Brain microvascular endothelial cell (primary cell): Measurements from ENCODE around the gene RNFT2.
A peak's percentile ranks its signal among the peaks of the same experiment; 100 is the strongest.
"Not testable (repeated sequence)": the region's sequence is repeated elsewhere in the genome, so short reads cannot be mapped to it uniquely, and the experiment has no call there.

Source experiments
- DNase-seq: peaks from one replicate; pipeline ENCODE4 v3.0.0-alpha.2; 2020
- H3K27ac ChIP-seq: fragments of 250-450 bp; sonication (Bioruptor Pico); 2 replicates; pipeline ENCODE4 v1.5.1; 2020; ENCODE audit warnings: mild to moderate bottlenecking, moderate library complexity
- H3K27me3 ChIP-seq: fragments of 250-450 bp; sonication (Bioruptor Pico); replicated peaks from 2 replicates; pipeline ENCODE4 v1.5.1; 2020; ENCODE audit warnings: mild to moderate bottlenecking
- H3K36me3 ChIP-seq: fragments of 250-450 bp; sonication (Bioruptor Pico); replicated peaks from 2 replicates; pipeline ENCODE4 v1.5.1; 2020; ENCODE audit warnings: mild to moderate bottlenecking
- H3K4me3 ChIP-seq: 2 replicates; pipeline ENCODE4 v1.5.1; 2011; ENCODE audit warnings: low read depth, mild to moderate bottlenecking, control low read depth, low read length, moderate library complexity
- in situ Hi-C: cut with HindIII; loops from 2 replicates; pipeline ENCODE4 v1.10.0; 2017; ENCODE audit warnings: low sequenced_read_pairs, low pct_ligation_motif_present
- TF ChIP-seq, protein P1 (sequence below): IDR thresholded peaks from 2 replicates; pipeline ENCODE4 v1.5.1; 2011; ENCODE audit warnings: low read depth, mild to moderate bottlenecking, moderate library complexity, low read length, control low read depth, inconsistent platforms; ENCODE audit errors: missing control alignments

RNFT2 gene

DNA sequence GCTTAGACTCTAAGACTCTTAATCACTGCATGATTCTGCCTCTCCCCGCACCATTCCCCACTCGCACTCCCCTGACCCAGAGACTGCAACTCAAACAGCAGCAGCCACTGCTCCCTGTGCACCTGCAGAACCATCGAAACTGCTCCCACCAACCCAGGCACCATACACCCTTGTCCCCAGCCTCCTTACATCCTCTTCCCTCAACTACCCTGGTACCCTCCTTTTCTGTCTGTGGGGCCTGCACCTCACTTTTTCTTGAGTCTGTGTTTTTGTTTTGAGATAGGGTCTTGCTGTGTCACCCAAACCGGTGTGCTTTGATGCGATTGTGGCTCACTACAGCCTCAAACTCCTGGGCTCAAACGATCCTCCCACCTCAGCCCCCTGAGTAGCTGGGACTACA, 69.4 kb downstream of the RNFT2 start:
- in situ Hi-C loops, result no loop called here
- TF ChIP-seq, protein P1, sequence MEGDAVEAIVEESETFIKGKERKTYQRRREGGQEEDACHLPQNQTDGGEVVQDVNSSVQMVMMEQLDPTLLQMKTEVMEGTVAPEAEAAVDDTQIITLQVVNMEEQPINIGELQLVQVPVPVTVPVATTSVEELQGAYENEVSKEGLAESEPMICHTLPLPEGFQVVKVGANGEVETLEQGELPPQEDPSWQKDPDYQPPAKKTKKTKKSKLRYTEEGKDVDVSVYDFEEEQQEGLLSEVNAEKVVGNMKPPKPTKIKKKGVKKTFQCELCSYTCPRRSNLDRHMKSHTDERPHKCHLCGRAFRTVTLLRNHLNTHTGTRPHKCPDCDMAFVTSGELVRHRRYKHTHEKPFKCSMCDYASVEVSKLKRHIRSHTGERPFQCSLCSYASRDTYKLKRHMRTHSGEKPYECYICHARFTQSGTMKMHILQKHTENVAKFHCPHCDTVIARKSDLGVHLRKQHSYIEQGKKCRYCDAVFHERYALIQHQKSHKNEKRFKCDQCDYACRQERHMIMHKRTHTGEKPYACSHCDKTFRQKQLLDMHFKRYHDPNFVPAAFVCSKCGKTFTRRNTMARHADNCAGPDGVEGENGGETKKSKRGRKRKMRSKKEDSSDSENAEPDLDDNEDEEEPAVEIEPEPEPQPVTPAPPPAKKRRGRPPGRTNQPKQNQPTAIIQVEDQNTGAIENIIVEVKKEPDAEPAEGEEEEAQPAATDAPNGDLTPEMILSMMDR, result no peak
- no peak overlapping the region for H3K27ac ChIP-seq
- no peaks in the 10 kb centered on the region for H3K27me3 ChIP-seq
- H3K4me3 ChIP-seq, result no peak overlapping the region
- no peaks in the 10 kb centered on the region for H3K36me3 ChIP-seq
- no peak for DNase-seq

DNA sequence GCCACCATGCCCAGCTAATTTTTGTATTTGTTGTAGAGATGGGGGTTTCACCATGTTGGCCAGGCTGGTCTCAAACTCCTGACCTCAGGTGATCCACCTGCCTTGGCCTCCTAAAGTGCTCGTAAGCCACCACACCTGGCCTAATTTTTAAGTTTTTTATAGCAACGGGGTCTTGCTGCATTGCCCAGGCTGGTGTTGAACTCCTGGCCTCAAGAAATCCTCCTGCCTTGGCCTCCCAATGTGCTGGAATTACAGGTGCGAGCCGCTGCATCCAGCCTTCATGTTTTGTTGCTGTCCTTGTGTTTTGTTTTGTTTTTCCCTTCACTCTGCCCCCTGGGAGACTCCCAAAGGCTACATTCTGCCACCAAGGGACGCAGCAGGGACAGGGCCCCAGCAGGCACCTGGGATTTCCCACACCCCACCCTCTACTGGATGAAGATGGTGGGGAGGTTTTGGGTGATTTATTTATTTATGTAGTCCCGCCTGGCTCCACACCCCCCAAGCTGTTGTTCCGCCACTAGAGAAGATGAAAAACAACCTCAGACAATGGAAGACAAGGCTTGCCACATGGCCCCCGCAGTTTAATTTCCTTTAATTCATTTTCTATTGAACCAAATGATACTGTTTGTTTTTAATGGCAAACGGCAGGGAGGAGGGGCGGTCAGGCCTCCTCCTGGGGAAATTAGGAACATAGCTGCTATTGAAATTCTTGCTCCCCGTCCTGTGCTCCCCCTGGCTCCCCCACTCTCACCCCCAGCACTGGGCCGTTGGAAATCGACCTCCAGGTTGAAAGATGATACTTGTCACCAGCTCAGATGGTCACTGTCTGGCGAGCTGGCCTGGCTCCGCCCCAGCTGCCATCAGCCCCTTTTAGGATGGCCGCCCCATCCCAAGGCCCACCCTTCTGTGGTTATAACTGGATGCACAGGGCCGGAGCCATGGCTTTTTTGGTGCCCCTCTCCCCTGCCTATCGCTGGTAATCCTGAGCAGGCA, 70.3 kb downstream of the RNFT2 start:
- in situ Hi-C loops, result no loop called here
- H3K36me3 ChIP-seq, result no peaks in the 10 kb centered on the region
- TF ChIP-seq, protein P1, result no peak
- H3K27me3 ChIP-seq, result no peaks in the 10 kb centered on the region
- H3K4me3 ChIP-seq, result no peak overlapping the region
- no peak overlapping the region for H3K27ac ChIP-seq
- no peak for DNase-seq

DNA sequence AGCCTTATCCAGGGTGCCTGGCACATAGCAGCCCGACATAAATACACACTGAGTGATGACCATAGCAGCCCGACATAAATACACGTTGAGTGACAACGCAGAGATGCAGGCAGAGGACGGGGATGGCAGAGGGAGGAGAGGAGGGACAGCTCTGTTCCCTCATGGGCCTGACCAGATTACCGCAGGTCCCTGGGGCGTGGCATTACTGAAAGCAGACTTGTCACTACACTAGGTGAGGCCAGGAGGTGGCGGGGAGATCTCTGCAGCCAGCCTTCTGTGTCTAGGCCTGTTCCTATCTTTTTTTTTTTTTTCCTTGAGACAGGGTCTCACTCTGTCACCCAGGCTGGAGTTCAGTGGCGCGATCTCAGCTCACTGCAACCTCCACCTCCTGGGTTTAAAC, 74.1 kb downstream of the RNFT2 start:
- Histone ChIP-seq H3K27me3 (no peaks in the 10 kb centered on the region), H3K36me3 (no peaks in the 10 kb centered on the region), H3K4me3 (no peak overlapping the region), H3K27ac (no peak overlapping the region)
- TF ChIP-seq, protein P1, result no peak
- in situ Hi-C loops, result no loop called here
- DNase-seq, result no peak

DNA sequence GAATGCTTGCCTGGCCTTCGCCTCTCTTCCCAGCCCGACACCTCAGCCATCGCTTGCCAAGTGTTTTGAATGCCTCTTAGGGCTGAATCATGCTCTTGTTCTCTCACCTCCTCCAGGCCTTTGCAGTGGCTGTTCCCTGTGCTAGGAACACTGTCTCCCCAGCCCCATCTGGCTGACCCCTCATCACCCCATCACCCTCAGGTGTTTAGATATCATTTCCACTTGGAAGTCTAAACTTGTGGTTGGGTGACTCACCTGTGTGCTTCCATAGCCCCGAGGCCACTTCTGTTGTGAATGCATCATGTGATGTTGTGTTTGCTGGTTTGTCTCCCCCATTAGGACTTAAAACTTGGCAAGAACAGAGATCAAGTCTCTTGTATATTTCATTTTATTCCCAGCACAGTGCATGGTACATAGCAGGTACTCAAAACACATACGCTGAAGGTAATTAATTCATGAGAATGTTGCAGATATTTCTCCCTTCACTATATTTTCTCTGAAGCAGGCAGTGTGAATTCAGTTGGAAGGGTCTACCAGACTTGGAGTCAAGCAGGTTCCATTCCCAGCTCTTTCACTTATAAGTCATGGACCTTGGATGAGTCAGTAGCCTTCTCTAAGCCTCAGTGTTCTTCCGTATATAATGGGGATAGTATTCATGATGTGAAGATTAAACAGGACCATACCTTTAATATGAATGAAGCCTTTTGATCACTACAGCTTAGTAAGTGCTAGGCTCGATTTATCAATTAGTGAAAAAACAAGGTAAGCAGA, 75.3 kb downstream of the RNFT2 start:
- in situ Hi-C loops, result no loop called here
- Histone ChIP-seq H3K4me3 (no peak overlapping the region), H3K27ac (no peak overlapping the region), H3K36me3 (no peaks in the 10 kb centered on the region), H3K27me3 (no peaks in the 10 kb centered on the region)
- DNase-seq, result no peak
- TF ChIP-seq, protein P1, result no peak

DNA sequence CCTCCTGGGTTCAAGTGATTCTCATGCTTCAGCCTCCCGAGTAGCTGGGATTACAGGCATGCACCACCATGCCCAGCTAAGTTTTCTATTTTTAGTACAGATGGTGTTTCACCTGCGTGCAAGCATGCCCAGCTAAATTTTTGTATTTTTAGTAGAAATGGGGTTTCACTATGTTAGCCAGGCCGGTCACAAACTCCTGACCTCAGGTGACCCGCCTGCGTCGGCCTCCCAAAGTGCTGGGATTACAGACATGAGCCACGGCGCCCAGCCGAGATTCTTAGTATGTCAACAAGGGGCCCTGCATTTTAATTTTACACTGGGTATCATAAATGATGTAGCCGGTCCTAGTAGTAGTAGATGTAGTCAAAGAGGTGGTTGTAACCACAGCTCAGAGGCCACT, 76.7 kb downstream of the RNFT2 start:
- DNase-seq, H3K27ac ChIP-seq, H3K4me3 ChIP-seq, in situ Hi-C loops, H3K27me3 ChIP-seq, H3K36me3 ChIP-seq: not testable (repeated sequence)

DNA sequence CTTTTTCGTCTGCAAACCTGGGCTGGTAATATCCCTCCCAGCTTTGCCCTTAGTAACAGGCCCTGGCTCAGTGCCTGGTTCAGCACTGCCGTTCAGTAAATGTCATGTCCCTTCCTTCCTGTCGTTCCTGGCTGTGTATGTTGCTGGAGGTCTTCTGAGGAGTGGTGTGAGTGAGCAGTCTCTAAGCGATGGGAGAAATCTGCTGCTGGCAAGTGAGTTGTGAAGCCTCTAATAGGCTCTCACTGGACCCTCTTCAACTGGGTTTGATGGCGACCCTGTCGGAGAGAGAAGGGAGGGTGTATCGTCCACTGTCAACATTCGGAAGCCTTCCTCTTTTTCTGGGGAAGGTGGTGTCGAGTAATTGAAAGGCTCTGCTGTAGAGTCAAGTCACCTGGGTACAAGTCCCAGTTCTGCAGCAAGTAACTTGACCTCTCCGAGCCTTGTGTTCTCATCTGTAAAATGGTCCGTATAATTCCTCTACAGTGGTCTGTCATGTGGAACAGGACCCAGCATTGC, 80.3 kb downstream of the RNFT2 start:
- DNase-seq, result no peak
- no peak overlapping the region for H3K27ac ChIP-seq
- TF ChIP-seq, protein P1, result no peak
- no peaks in the 10 kb centered on the region for H3K36me3 ChIP-seq
- no peaks in the 10 kb centered on the region for H3K27me3 ChIP-seq
- in situ Hi-C loops, result no loop called here
- H3K4me3 ChIP-seq, result peak overlapping the region; percentile 73
